ENCODE data around the gene ZNF600. TPM values are rescaled to one million over a fixed set of nuclear protein-coding genes. Genes with fewer than 3 reads are reported as not detected.
"Not testable (repeated sequence)": the region's sequence is repeated elsewhere in the genome, so short reads cannot be mapped to it uniquely, and the experiment has no call there.

Gene ZNF600
- total and polyA plus RNA-seq, 9 of the 15 experiments (the other 6 are each of a cell fraction or from before 2014, with no cell fraction given) = 5.7 to 21.5 (median 17.6) TPM

DNA sequence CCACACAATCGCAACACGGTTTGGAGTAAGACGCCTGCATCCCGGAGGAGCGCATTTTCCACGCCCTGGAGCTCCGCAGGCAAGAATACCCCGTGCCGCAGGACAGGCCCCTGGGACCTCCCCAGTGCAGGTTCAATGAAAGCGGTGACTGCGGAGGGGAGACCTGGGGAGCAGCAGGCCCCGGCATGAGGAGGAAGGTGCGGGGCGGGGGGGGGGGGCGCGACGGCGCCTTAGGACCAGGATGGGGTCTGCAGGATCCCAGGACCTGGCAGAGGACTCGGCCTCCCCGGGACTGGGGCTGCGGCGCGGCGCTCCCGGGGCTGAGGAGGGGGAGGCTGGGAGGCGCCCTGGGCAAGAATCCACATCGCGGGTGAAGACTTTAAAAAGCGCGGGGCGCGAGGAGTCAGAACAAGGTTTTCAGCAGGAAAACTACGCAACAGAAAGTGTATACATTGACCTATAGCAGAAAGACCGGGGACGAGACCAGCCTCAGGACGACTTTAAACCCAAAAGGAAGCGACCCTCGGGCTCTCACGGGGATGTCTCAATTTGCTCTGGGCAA, 52.2 kb downstream of the ZNF600 start (continued):
- TF ChIP-seq IFI16 (CRISPR knock-in tag; IDR thresholded peaks at IDR 0.05) (no peak), DACH1 (IDR thresholded peaks at IDR 0.05; ENCODE audit: partially characterized antibody) (no peak), JUNB (CRISPR knock-in tag; conservative IDR thresholded peaks at IDR 0.05) (no peak), ZSCAN29 (IDR thresholded peaks at IDR 0.05) (peak; percentile 39; the same call in 1 of the 2 replicates)
- TF ChIP-seq, protein P1, sequence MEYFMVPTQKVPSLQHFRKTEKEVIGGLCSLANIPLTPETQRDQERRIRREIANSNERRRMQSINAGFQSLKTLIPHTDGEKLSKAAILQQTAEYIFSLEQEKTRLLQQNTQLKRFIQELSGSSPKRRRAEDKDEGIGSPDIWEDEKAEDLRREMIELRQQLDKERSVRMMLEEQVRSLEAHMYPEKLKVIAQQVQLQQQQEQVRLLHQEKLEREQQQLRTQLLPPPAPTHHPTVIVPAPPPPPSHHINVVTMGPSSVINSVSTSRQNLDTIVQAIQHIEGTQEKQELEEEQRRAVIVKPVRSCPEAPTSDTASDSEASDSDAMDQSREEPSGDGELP (CRISPR knock-in tag; IDR thresholded peaks at IDR 0.05; ENCODE audit: borderline replicate concordance) = 0 out of 2 replicates have a peak, but pooled peaks have one; percentile 29

- BruUV-seq (replicated peaks); POLR2A ChIA-PET; ATAC-seq; H4K20me1 ChIP-seq (replicated peaks; ENCODE audit: control insufficient read depth, insufficient read depth, low read length); DNase-seq (ENCODE audit: extremely low read depth in 1 of 4, low spot score in 3 of 4); H3K9me1 ChIP-seq (ENCODE audit: control insufficient read depth, insufficient read depth, low read length); in situ Hi-C loops (cut with MboI); FAIRE-seq; H3K27me3 ChIP-seq (ENCODE audit: control insufficient read depth in 2 of 2, insufficient read depth in 2 of 2, low read length in 2 of 2); H3K9me3 ChIP-seq (replicated peaks; ENCODE audit: control insufficient read depth, insufficient read depth, low read depth, low read length); CTCF ChIA-PET (ENCODE audit: low intra/inter-chr PET ratio): not testable (repeated sequence)
- H3K4me3 ChIP-seq = peak overlapping the region; percentile 46
- TF ChIP-seq, protein P2, sequence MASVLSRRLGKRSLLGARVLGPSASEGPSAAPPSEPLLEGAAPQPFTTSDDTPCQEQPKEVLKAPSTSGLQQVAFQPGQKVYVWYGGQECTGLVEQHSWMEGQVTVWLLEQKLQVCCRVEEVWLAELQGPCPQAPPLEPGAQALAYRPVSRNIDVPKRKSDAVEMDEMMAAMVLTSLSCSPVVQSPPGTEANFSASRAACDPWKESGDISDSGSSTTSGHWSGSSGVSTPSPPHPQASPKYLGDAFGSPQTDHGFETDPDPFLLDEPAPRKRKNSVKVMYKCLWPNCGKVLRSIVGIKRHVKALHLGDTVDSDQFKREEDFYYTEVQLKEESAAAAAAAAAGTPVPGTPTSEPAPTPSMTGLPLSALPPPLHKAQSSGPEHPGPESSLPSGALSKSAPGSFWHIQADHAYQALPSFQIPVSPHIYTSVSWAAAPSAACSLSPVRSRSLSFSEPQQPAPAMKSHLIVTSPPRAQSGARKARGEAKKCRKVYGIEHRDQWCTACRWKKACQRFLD (CRISPR knock-in tag; IDR thresholded peaks at IDR 0.05) = 0 out of 2 replicates have a peak, but pooled peaks have one; percentile 8
- WGBS (ENCODE audit: insufficient coverage, low coverage, missing lambda C conversion rate) = 79% methylated on average over 9 of the region's 16 CpGs
- peak overlapping the region; percentile 69 to 87 for H3K9ac ChIP-seq (ENCODE audit: insufficient read depth in 1 of 2, low read depth in 2 of 2, low read length in 2 of 2)
- peak overlapping the region; percentile 90 for H3K27ac ChIP-seq (ENCODE audit: extremely low read depth, low read depth, low read length)
- H2AFZ ChIP-seq (ENCODE audit: low read depth, low read length) = 0 out of 2 replicates have a peak overlapping the region, but pooled peaks have one; percentile 82
- H3K36me3 ChIP-seq (ENCODE audit: control insufficient read depth, insufficient read depth, low read length) = peaks cover 35% of the 10 kb centered on the region
- H3K79me2 ChIP-seq (ENCODE audit: control insufficient read depth, insufficient read depth, low read length) = peaks cover 49% of the 10 kb centered on the region
- H3K4me2 ChIP-seq (ENCODE audit: insufficient read depth, low read length) = peak overlapping the region; percentile 80
- H3K4me1 ChIP-seq (replicated peaks in 1 of 2; ENCODE audit: control insufficient read depth in 2 of 2, insufficient read depth in 2 of 2, low read length in 2 of 2) = peaks cover 30 to 38% of the 10 kb centered on the region in 2 experiments
- intact Hi-C loops (cut with micrococcal nuclease) = loop anchor here (10.0 kb wide), 1 partner anchor 121 kb away; no protein-coding TSS in a partner anchor
Observed at GRCh38 chr19:52726051-52726450, 60.5 kb downstream of the ZNF600 start.
